ENCODE measurements around the gene APCDD1.

- TF ChIP-seq CTCF (IDR thresholded peaks at IDR 0.05) (no peak), POLR2AphosphoS5 (IDR thresholded peaks at IDR 0.05) (no peak)
Measured at GRCh38 chr18:10463741-10464140, 9.3 kb downstream of the APCDD1 start.
